Rectal smooth muscle tissue (tissue), 1 donor: ENCODE data around the gene APOBEC3H.

Source experiments
- H3K27ac ChIP-seq: one replicate; pipeline ENCODE4 v1.7.0; 2013; ENCODE audit warnings: low read depth, low read length, inconsistent platforms
- H3K27me3 ChIP-seq: one replicate; pipeline ENCODE4 v1.7.0; 2013; ENCODE audit warnings: low read length; ENCODE audit not compliant: control insufficient read depth, insufficient read depth
- H3K36me3 ChIP-seq: one replicate; pipeline ENCODE4 v1.7.0; 2013; ENCODE audit warnings: low read length; ENCODE audit not compliant: control insufficient read depth, insufficient read depth
- H3K4me1 ChIP-seq: one replicate; pipeline ENCODE4 v1.7.0; 2013; ENCODE audit warnings: low read length; ENCODE audit not compliant: control insufficient read depth, insufficient read depth
- H3K4me3 ChIP-seq: one replicate; pipeline ENCODE4 v1.7.0; 2013; ENCODE audit warnings: low read length
- H3K9ac ChIP-seq: one replicate; pipeline ENCODE4 v1.7.0; 2013; ENCODE audit warnings: low read length

Gene APOBEC3H

GRCh38 chr22:39087881-39088684 is 9.0 kb upstream of the APOBEC3H start:
- H3K4me3 ChIP-seq: no peak overlapping the region
- no peaks in the 10 kb centered on the region for H3K4me1 ChIP-seq
- H3K9ac ChIP-seq: no peak overlapping the region
- no peak overlapping the region for H3K27ac ChIP-seq
- no peaks in the 10 kb centered on the region for H3K36me3 ChIP-seq
- H3K27me3 ChIP-seq: no peaks in the 10 kb centered on the region

GRCh38 chr22:39088685-39089032 is 8.4 kb upstream of the APOBEC3H start:
- H3K4me1 ChIP-seq: no peaks in the 10 kb centered on the region
- no peaks in the 10 kb centered on the region for H3K27me3 ChIP-seq
- no peak overlapping the region for H3K27ac ChIP-seq
- no peak overlapping the region for H3K4me3 ChIP-seq
- H3K9ac ChIP-seq: no peak overlapping the region
- no peaks in the 10 kb centered on the region for H3K36me3 ChIP-seq

GRCh38 chr22:39089928-39090327 is 7.1 kb upstream of the APOBEC3H start:
- no peak overlapping the region for H3K4me3 ChIP-seq
- H3K36me3 ChIP-seq: no peaks in the 10 kb centered on the region
- H3K4me1 ChIP-seq: no peaks in the 10 kb centered on the region
- H3K27ac ChIP-seq: no peak overlapping the region
- no peaks in the 10 kb centered on the region for H3K27me3 ChIP-seq
- H3K9ac ChIP-seq: no peak overlapping the region

- H3K4me3 ChIP-seq: no peak overlapping the region
Measured at GRCh38 chr22:39090426-39091064, 6.5 kb upstream of the APOBEC3H start.

GRCh38 chr22:39091126-39092081 is 5.6 kb upstream of the APOBEC3H start:
- Histone ChIP-seq H3K4me3 (no peak overlapping the region), H3K4me1 (no peaks in the 10 kb centered on the region), H3K27me3 (no peaks in the 10 kb centered on the region), H3K9ac (no peak overlapping the region), H3K36me3 (no peaks in the 10 kb centered on the region), H3K27ac (no peak overlapping the region)

More at GRCh38 chr22:39090426-39091064, 6.5 kb upstream of the APOBEC3H start:
- Histone ChIP-seq H3K9ac (no peak overlapping the region), H3K27me3 (no peaks in the 10 kb centered on the region), H3K27ac (no peak overlapping the region), H3K36me3 (no peaks in the 10 kb centered on the region), H3K4me1 (no peaks in the 10 kb centered on the region)

- H3K4me3 ChIP-seq: no peak overlapping the region
- no peaks in the 10 kb centered on the region for H3K27me3 ChIP-seq
- H3K27ac ChIP-seq: no peak overlapping the region
- no peaks in the 10 kb centered on the region for H3K4me1 ChIP-seq
- H3K9ac ChIP-seq: no peak overlapping the region
- H3K36me3 ChIP-seq: no peaks in the 10 kb centered on the region
Measured at GRCh38 chr22:39092111-39092862, 4.8 kb upstream of the APOBEC3H start.

GRCh38 chr22:39094717-39095389 is 2.2 kb upstream of the APOBEC3H start:
- Histone ChIP-seq H3K27ac (no peak overlapping the region), H3K9ac (no peak overlapping the region), H3K36me3 (no peaks in the 10 kb centered on the region), H3K4me3 (no peak overlapping the region), H3K4me1 (no peaks in the 10 kb centered on the region), H3K27me3 (no peaks in the 10 kb centered on the region)

- Histone ChIP-seq H3K27ac (no peak overlapping the region), H3K4me3 (no peak overlapping the region), H3K9ac (no peak overlapping the region), H3K4me1 (no peaks in the 10 kb centered on the region), H3K27me3 (no peaks in the 10 kb centered on the region), H3K36me3 (no peaks in the 10 kb centered on the region)
Measured at GRCh38 chr22:39095971-39096370, 1.1 kb upstream of the APOBEC3H start.

GRCh38 chr22:39098026-39098425 is 982 bp downstream of the APOBEC3H start:
- no peaks in the 10 kb centered on the region for H3K4me1 ChIP-seq
- H3K9ac ChIP-seq: no peak overlapping the region
- H3K27ac ChIP-seq: no peak overlapping the region
- no peak overlapping the region for H3K4me3 ChIP-seq
- no peaks in the 10 kb centered on the region for H3K27me3 ChIP-seq
- H3K36me3 ChIP-seq: no peaks in the 10 kb centered on the region

GRCh38 chr22:39098576-39098975 is 1.5 kb downstream of the APOBEC3H start:
- no peaks in the 10 kb centered on the region for H3K27me3 ChIP-seq
- H3K4me1 ChIP-seq: no peaks in the 10 kb centered on the region
- H3K27ac ChIP-seq: no peak overlapping the region
- H3K36me3 ChIP-seq: no peaks in the 10 kb centered on the region
- H3K9ac ChIP-seq: no peak overlapping the region
- H3K4me3 ChIP-seq: no peak overlapping the region

- Histone ChIP-seq H3K27me3 (no peaks in the 10 kb centered on the region), H3K4me1 (no peaks in the 10 kb centered on the region), H3K4me3 (no peak overlapping the region), H3K36me3 (no peaks in the 10 kb centered on the region), H3K27ac (no peak overlapping the region), H3K9ac (no peak overlapping the region)
Measured at GRCh38 chr22:39101226-39101625, 4.2 kb downstream of the APOBEC3H start.
